Thyroid gland (tissue), 4 donors: Measurements from ENCODE around the gene OR2AJ1.

ENCODE experiments used
- CTCF ChIP-seq, 6 experiments: fragments of 200-600 bp in 3 of 6; fragments of 450-650 bp in 3 of 6; sonication (generic) in 3 of 6; IDR thresholded peaks; one replicate each; pipeline ENCODE4 v1.5.1; 2016 to 2019; ENCODE audit warnings: antibody characterized with exemption in 6 of 6, mild to moderate bottlenecking in 2 of 6, inconsistent platforms in 1 of 6, moderate library complexity in 1 of 6
- POLR2A ChIP-seq, 2 donors: fragments of 450-650 bp; IDR thresholded peaks; one replicate each; pipeline ENCODE4 v1.6.1; 2017; ENCODE audit warnings: antibody characterized with exemption in 2 of 2, mild to moderate bottlenecking in 2 of 2, moderate library complexity in 1 of 2

GRCh38 chr1:247962911-247963588 lies 38.4 kb downstream of the OR2AJ1 start:
- TF ChIP-seq CTCF (IDR thresholded peaks at IDR 0.05) (no peak), POLR2A (IDR thresholded peaks at IDR 0.05) (no peak)
